D721Med (cell line): ENCODE data around the gene GADL1.

Source experiments
- DNase-seq: peaks from one replicate; pipeline ENCODE4 v3.0.0; 2011; ENCODE audit warnings: low spot score; ENCODE audit not compliant: insufficient read length
- FAIRE-seq: peaks from 2 replicates; lab custom pipeline; 2011; peaks lifted over from hg19 to GRCh38; lab: Jason Lieb, UNC
- TF ChIP-seq, protein P1 (sequence below): IDR thresholded peaks from 2 replicates; pipeline ENCODE4 v1.5.1; 2012; ENCODE audit warnings: mild to moderate bottlenecking, control low read depth; ENCODE audit not compliant: insufficient read depth; ENCODE audit errors: missing control alignments

The GADL1 gene

DNA sequence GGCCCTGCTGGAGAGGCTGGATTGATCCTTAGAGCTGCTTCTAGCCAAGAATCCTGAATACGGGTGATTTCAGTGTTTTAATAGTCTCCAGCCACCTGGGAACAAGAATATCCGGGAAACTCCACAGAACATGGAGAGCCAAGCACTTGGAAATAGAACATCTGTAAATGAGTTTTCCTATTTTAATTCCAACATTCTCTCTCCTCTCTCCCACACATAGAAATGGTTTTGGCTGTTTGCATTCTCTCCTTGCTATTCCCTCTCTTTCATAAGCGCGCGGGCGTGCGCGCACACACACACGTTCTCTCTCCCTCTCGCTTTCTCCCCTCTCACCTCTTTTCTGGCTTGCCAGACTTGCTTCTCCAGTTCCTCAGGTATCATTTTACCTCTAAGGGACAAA is 50.6 kb downstream of the GADL1 start:
- TF ChIP-seq, protein P1, sequence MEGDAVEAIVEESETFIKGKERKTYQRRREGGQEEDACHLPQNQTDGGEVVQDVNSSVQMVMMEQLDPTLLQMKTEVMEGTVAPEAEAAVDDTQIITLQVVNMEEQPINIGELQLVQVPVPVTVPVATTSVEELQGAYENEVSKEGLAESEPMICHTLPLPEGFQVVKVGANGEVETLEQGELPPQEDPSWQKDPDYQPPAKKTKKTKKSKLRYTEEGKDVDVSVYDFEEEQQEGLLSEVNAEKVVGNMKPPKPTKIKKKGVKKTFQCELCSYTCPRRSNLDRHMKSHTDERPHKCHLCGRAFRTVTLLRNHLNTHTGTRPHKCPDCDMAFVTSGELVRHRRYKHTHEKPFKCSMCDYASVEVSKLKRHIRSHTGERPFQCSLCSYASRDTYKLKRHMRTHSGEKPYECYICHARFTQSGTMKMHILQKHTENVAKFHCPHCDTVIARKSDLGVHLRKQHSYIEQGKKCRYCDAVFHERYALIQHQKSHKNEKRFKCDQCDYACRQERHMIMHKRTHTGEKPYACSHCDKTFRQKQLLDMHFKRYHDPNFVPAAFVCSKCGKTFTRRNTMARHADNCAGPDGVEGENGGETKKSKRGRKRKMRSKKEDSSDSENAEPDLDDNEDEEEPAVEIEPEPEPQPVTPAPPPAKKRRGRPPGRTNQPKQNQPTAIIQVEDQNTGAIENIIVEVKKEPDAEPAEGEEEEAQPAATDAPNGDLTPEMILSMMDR, result no peak

DNA sequence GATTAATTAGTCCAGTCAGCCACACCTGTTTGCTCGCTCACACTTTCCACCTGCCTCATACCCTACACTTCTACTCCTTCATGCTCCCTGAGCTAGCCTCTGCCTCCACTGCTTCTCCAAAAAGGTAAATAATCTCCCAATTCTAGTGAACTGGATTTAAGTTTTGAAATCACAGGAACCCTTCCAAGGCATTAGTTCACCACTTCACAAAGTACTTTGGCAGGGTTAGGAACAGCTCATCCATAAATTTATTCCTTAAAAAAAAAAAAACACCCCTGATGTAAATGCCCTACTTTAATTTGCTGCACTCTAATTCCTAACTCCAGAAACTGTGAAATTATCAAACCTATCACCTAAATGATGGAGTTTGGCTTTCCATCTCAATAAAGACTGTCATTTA is 58.3 kb downstream of the GADL1 start:
- FAIRE-seq, result no peak
- no peak for DNase-seq
- TF ChIP-seq, protein P1, result no peak

More for the DNA sequence above, 50.6 kb downstream of the GADL1 start:
- FAIRE-seq (no peak), DNase-seq (no peak)

GRCh38 chr3:30835667-30836066 is 58.8 kb downstream of the GADL1 start:
- FAIRE-seq (no peak), DNase-seq (no peak)
- TF ChIP-seq, protein P1, result no peak

DNA sequence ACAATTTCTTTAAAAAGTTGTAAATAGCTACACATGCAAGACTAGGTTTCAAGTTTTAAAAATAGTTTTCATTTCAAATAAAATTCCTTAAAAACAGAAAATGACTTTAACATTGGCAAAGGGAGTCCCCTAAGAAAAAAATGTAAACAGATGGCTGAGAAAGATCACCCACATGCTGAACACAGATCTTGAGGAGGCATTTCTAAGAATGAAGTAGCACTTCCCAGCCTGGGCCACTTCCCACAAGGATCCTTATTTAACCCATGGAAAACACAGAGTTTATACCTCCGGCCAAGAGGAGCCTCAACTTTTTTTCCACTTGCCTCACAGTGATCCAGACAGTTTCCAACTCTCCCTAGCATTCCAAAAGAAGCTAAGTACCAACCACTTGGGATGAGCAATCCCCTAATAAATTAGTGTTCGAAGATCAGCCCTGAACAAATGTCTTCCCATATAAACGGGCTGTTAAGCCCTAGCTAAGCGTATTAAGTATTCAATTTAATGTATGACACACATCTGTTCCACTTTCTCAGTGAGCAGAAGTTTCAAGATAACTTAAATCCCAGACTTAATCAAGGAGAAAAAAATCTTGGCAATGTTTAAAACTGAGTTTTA is 61.4 kb downstream of the GADL1 start:
- DNase-seq, result no peak
- peak; percentile 99 for FAIRE-seq
- TF ChIP-seq, protein P1, result no peak

DNA sequence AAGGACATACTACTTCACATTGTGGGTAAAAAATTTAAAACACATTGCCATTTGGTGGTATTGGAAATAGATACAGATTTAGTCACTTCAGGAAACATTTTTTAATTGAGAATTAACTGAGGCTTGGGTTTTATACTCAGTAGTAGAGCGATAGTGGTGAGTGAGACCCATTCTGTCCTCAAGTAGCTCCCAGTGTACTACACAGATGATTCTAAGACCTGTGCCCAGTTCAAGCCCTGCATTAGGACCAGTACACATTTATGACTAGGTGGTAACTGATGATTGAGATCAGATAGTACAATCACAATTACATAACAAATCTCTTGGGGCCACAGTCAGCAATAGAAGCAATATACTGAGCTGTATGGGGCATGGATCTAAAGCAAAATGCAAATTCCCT is 67.4 kb downstream of the GADL1 start:
- DNase-seq, result no peak
- TF ChIP-seq, protein P1, result no peak

GRCh38 chr3:30826531-30826942 is 67.9 kb downstream of the GADL1 start:
- TF ChIP-seq, protein P1, result no peak
- FAIRE-seq (no peak), DNase-seq (no peak)

More for the DNA sequence above, 67.4 kb downstream of the GADL1 start:
- no peak for FAIRE-seq

DNA sequence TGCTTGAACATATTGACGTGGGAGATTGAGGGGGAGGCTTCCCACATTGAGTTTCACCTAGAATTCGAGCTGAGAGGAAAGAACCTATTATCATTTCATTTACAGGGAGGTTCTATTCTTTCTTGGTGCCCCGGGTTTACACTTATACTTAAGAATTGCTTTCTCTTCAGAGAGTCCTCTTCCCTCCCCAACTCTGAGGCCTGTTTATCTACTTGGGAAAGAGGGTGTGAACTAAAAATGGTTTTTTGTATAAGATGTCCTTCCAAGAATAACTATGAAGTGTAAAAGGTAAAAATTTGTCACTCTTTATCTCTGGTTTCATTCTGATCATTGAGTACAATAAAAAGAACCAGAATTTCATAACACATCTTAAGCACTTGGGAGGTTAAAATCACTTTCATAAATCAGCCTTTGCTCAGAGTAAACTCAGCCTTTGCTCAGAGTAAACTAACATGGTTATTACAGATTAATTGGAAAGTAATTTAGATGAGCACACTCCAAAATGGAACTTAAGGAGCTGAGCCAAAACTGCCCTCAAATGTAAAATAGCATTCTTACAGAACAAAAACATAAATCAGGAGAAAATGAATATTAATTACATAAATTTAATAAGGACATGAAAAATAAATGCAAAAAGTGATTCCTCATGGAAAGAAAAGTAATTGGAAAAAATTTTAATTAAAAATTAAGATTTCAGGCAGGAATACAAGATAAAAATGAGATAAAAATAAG is 75.2 kb downstream of the GADL1 start:
- FAIRE-seq, result no peak
- no peak for DNase-seq
- TF ChIP-seq, protein P1, result no peak
